Right lobe of liver (tissue), 4 donors: ENCODE results near the gene FOXQ1.

Experiments
- POLR2A ChIP-seq: fragments of 450-650 bp; IDR thresholded peaks from one replicate; pipeline ENCODE4 v1.6.1; 2017; ENCODE audit warnings: antibody characterized with exemption, mild to moderate bottlenecking
- TF ChIP-seq, protein P1 (sequence below), 4 donors: fragments of 200-600 bp in 3 of 4; fragments of 450-650 bp in 1 of 4; IDR thresholded peaks; one replicate each; pipeline versions ENCODE4 v1.5.1 to v1.8.0; 2016 to 2022; ENCODE audit warnings: antibody characterized with exemption in 4 of 4, mild to moderate bottlenecking in 2 of 4
- donor health status: DM: no; HTN: no; CAD: no.
- donor health status: DM: no; HTN: no; CAD: no.
- donor health status: DM: no; HTN: yes; CAD: no.

DNA sequence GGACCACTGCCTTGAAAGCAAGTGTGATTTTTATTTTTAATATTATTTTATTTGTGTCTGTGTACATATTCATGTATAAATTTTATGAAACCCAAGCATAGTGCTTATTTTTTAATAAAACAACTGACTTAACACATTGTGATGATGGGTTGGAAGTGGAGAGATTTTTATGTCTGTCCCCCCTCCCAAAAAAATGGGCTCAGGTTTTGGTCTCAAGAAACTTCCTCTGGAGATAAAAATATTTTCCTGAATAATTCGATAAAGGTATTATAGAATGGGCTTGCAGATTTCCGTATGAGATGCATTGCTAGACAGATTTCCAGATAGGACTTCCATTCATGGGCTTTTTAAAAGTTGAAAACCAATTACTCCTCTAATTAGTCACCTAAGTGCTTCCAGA is 2.7 kb downstream of the FOXQ1 start:
- TF ChIP-seq, protein P1, sequence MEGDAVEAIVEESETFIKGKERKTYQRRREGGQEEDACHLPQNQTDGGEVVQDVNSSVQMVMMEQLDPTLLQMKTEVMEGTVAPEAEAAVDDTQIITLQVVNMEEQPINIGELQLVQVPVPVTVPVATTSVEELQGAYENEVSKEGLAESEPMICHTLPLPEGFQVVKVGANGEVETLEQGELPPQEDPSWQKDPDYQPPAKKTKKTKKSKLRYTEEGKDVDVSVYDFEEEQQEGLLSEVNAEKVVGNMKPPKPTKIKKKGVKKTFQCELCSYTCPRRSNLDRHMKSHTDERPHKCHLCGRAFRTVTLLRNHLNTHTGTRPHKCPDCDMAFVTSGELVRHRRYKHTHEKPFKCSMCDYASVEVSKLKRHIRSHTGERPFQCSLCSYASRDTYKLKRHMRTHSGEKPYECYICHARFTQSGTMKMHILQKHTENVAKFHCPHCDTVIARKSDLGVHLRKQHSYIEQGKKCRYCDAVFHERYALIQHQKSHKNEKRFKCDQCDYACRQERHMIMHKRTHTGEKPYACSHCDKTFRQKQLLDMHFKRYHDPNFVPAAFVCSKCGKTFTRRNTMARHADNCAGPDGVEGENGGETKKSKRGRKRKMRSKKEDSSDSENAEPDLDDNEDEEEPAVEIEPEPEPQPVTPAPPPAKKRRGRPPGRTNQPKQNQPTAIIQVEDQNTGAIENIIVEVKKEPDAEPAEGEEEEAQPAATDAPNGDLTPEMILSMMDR (IDR thresholded peaks at IDR 0.05), result no peak
- TF ChIP-seq POLR2A, result no peak
